Activated CD8-positive, alpha-beta T cell treated with anti-CD3 and anti-CD28 coated beads for 36 hours (primary cell): Measurements from ENCODE around the gene STXBP3. TPM values are rescaled to one million over a fixed set of nuclear protein-coding genes. Genes with fewer than 3 reads are reported as not detected.

Experiments
- ATAC-seq: fragments of 200-7000 bp; cut with Tn5 transposase; one replicate; pipeline ENCODE4 v1.10.0; 2021; ENCODE audit warnings: mild to moderate bottlenecking, moderate library complexity
- CTCF ChIA-PET: fragments of 350-600 bp; sonication (Branson Sonifier 250); formaldehyde crosslinking; loops from one replicate; lab custom pipeline; 2021; ENCODE audit warnings: antibody characterized with exemption; lab: Charles Lee
- POLR2A ChIA-PET: fragments of 350-600 bp; sonication (Branson Sonifier 250); formaldehyde crosslinking; loops from one replicate; lab custom pipeline; 2021; ENCODE audit warnings: antibody characterized with exemption; lab: Charles Lee
- DNase-seq: peaks from one replicate; pipeline ENCODE4 v3.0.0-alpha.2; 2020
- H3K27ac Mint-ChIP-seq: one replicate; pipeline ENCODE4 v1.8.0; 2021; ENCODE audit warnings: mild to moderate bottlenecking, mixed read lengths
- H3K27me3 Mint-ChIP-seq: one replicate; pipeline ENCODE4 v1.8.0; 2021; ENCODE audit warnings: mixed read lengths
- H3K36me3 Mint-ChIP-seq: one replicate; pipeline ENCODE4 v1.8.0; 2021; ENCODE audit warnings: low read depth, mixed read lengths
- H3K4me1 Mint-ChIP-seq: one replicate; pipeline ENCODE4 v1.8.0; 2021; ENCODE audit warnings: low read depth, mixed read lengths
- H3K4me3 Mint-ChIP-seq: one replicate; pipeline ENCODE4 v1.8.0; 2021; ENCODE audit warnings: mild to moderate bottlenecking, moderate library complexity, mixed read lengths
- H3K9me3 Mint-ChIP-seq: one replicate; pipeline ENCODE4 v1.8.0; 2021; ENCODE audit warnings: mixed read lengths
- CTCF ChIP-seq: fragments of 200-600 bp; IDR thresholded peaks from one replicate; pipeline ENCODE4 v1.8.0; 2022; ENCODE audit warnings: antibody characterized with exemption, mild to moderate bottlenecking
- intact Hi-C: fragments of 100-400 bp; cut with micrococcal nuclease; formaldehyde crosslinking; loops from one replicate; pipeline ENCODE4 v1.10.0; 2022
- total RNA-seq, 2 experiments: library from RNA; stranded (reverse); gene quantifications; one replicate each; pipeline ENCODE4 v1.2.3, GENCODE V29; 2021

STXBP3 gene
- total RNA-seq, 2 experiments from 2014 or later, result 34.4 to 38.3 TPM

- CTCF ChIA-PET, result no interaction called here
Measured at GRCh38 chr1:108728327-108728923, 18.0 kb upstream of the STXBP3 start.

DNA sequence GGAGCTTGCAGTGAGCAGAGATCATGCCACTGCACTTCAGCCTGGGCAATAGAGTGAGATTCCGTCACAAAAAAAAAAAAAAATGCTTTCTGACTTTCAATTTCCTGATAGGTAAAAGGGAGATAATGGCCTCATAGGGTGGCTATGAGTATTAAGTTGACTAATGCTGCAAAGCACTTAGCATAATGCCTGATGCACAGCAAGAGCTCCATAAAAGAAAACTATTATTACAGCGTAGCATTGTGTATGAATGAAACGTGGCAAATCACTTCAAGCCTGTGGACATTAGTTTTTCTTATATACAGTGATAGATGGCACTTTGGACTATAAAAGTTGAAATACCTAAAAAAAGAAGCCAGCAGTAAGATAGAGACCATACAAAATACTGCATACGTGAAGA lies 17.0 kb upstream of the STXBP3 start:
- H3K4me3 Mint-ChIP-seq, result no peak overlapping the region
- H3K36me3 Mint-ChIP-seq, result no peaks in the 10 kb centered on the region
- ChIA-PET CTCF (no interaction called here), POLR2A (interaction anchor here (1.1 kb wide), 1 partner anchor 232 kb away, joined by 3 read pairs; no protein-coding TSS in a partner anchor)
- no peak for TF ChIP-seq CTCF
- H3K27me3 Mint-ChIP-seq, result peaks cover 2% of the 10 kb centered on the region
- no peak for DNase-seq
- no peaks in the 10 kb centered on the region for H3K4me1 Mint-ChIP-seq
- no peaks in the 10 kb centered on the region for H3K9me3 Mint-ChIP-seq
- no peak overlapping the region for H3K27ac Mint-ChIP-seq
- intact Hi-C loops, result no loop called here
- ATAC-seq, result no peak

More at GRCh38 chr1:108728327-108728923, 18.0 kb upstream of the STXBP3 start:
- H3K4me1 Mint-ChIP-seq, result no peaks in the 10 kb centered on the region
- no peaks in the 10 kb centered on the region for H3K9me3 Mint-ChIP-seq
- H3K27me3 Mint-ChIP-seq, result peaks cover 2% of the 10 kb centered on the region
- no peak for ATAC-seq
- no peaks in the 10 kb centered on the region for H3K36me3 Mint-ChIP-seq
- no peak overlapping the region for H3K27ac Mint-ChIP-seq
- no peak overlapping the region for H3K4me3 Mint-ChIP-seq
- intact Hi-C loops, result no loop called here
- no peak for DNase-seq
- POLR2A ChIA-PET, result interaction anchor here (0.9 to 1.5 kb wide), 2 partner anchors 10 to 37 kb away, joined by 3 to 4 read pairs; partner anchors contain the start of gene PRPF38B
- TF ChIP-seq CTCF, result no peak

DNA sequence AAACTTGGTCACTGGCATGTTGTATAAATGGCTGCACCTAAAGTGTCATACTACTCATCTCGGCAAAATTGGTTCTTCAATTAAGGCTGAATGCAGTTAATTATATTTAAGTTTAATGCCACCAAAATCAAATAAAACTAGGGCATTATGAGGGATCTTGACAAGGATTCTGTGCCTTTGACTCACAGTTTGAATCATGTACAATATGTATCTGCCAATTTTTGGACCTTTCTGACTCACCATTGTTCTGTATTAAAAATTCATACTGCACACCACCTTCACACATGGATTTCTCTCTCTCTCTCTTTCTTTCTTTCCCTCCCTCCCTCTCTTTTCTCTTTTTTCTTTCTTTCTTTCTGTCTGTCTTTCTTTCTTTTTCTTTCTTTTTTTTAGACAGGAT lies 14.1 kb upstream of the STXBP3 start:
- Mint-ChIP-seq H3K27ac (no peak overlapping the region), H3K4me1 (no peaks in the 10 kb centered on the region), H3K27me3 (peaks cover under 1% of the 10 kb centered on the region), H3K9me3 (no peaks in the 10 kb centered on the region), H3K36me3 (no peaks in the 10 kb centered on the region), H3K4me3 (no peak overlapping the region)
- ChIA-PET POLR2A (no interaction called here), CTCF (no interaction called here)
- intact Hi-C loops, result no loop called here
- no peak for DNase-seq
- ATAC-seq, result no peak
- no peak for TF ChIP-seq CTCF

DNA sequence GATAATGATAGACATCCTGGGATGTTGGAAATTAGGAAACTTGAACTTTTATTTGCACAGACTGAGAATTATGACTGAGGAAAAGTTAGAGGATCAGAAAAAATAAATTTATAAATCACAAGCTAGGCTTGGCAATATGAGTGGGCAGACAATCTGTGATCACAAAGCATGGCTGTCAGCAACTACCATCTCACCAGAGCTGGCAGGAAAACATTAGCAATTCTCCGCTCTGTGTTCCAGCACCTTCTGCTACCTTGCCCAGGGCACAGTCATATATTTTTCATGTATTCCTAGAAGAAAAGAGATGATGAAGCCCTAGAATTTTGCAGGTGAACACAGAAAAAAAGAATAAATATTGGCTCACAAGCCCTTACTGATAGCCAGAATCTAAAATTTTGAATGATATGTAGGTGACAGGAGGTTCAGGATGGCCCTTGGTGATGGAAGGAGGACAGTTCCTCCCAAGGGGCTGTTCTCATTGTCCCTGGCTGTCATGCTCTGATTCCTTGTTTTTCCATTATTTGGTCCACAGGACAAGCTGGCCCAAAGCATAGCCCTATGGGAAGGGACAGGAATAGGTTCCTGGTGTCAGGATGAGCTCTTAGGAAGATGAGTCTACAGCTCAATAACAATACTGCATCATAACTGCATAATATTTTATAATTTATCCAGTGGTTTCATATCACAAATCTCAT lies 12.2 kb upstream of the STXBP3 start:
- Mint-ChIP-seq H3K36me3 (no peaks in the 10 kb centered on the region), H3K27me3 (no peaks in the 10 kb centered on the region), H3K4me3 (no peak overlapping the region), H3K4me1 (no peaks in the 10 kb centered on the region), H3K9me3 (no peaks in the 10 kb centered on the region), H3K27ac (no peak overlapping the region)
- ATAC-seq, result no peak
- CTCF ChIA-PET, result interaction anchor here (1.3 kb wide), 1 partner anchor 10 kb away, joined by 3 read pairs; no protein-coding TSS in a partner anchor
- intact Hi-C loops, result no loop called here
- POLR2A ChIA-PET, result interaction anchor here (1.9 kb wide), 1 partner anchor 31 kb away, joined by 7 read pairs; no protein-coding TSS in a partner anchor
- TF ChIP-seq CTCF, result no peak
- DNase-seq, result no peak

GRCh38 chr1:108742253-108742652 lies 4.2 kb upstream of the STXBP3 start:
- no peaks in the 10 kb centered on the region for H3K27me3 Mint-ChIP-seq
- peaks cover 4% of the 10 kb centered on the region for H3K4me1 Mint-ChIP-seq
- CTCF ChIA-PET, result no interaction called here
- TF ChIP-seq CTCF, result no peak
- DNase-seq (no peak), ATAC-seq (no peak)
- H3K27ac Mint-ChIP-seq, result no peak overlapping the region
- POLR2A ChIA-PET, result interaction anchor here (1.1 kb wide), 1 partner anchor 37 kb away, joined by 3 read pairs; no protein-coding TSS in a partner anchor
- intact Hi-C loops, result no loop called here
- H3K9me3 Mint-ChIP-seq, result no peaks in the 10 kb centered on the region
- peaks cover 1% of the 10 kb centered on the region for H3K36me3 Mint-ChIP-seq
- no peak overlapping the region for H3K4me3 Mint-ChIP-seq
